ENCODE data around the gene TMEM119.

GRCh38 chr12:108580531-108580930 is 17.4 kb downstream of the TMEM119 start:
- TF ChIP-seq POLR2AphosphoS5 (IDR thresholded peaks at IDR 0.05) (peak in 2 of 3 donors; percentile 34 to 82), CTCF (IDR thresholded peaks at IDR 0.05) (no peak)
